ENCODE measurements around the gene YIPF1. TPM values are rescaled to one million over a fixed set of nuclear protein-coding genes. Genes with fewer than 3 reads are reported as not detected.
"Not testable (repeated sequence)": the region's sequence is repeated elsewhere in the genome, so short reads cannot be mapped to it uniquely, and the experiment has no call there.

YIPF1 gene
- polyA plus RNA-seq, 5 donors = 25.5 to 28.3 (median 26.7) TPM

GRCh38 chr1:53847980-53848379 is 41.6 kb downstream of the YIPF1 start:
- no peak for DNase-seq

- no peak for DNase-seq
Measured at GRCh38 chr1:53842347-53842746, 47.2 kb downstream of the YIPF1 start.

GRCh38 chr1:53838654-53838974 is 51.0 kb downstream of the YIPF1 start:
- no peak for DNase-seq

- peak; percentile 93 for DNase-seq
Measured at GRCh38 chr1:53837924-53838653, 51.5 kb downstream of the YIPF1 start, which contains the start of gene NDC1. TSS of gene NDC1 (minus strand) at chr1:53838296. CDS start at chr1:53838261, 35 bp downstream.

GRCh38 chr1:53837646-53837923 is 52.0 kb downstream of the YIPF1 start:
- no peak for DNase-seq

- no peak for DNase-seq
Measured at GRCh38 chr1:53835491-53835890, 54.1 kb downstream of the YIPF1 start.

GRCh38 chr1:53834776-53835175 is 54.8 kb downstream of the YIPF1 start:
- no peak for DNase-seq

GRCh38 chr1:53833393-53833792 is 56.2 kb downstream of the YIPF1 start:
- DNase-seq = no peak

- no peak for DNase-seq
Measured at GRCh38 chr1:53826367-53826766, 63.2 kb downstream of the YIPF1 start.

- DNase-seq = no peak
Measured at GRCh38 chr1:53825306-53825705, 64.3 kb downstream of the YIPF1 start.

GRCh38 chr1:53822931-53823330 is 66.7 kb downstream of the YIPF1 start:
- no peak for DNase-seq

- DNase-seq = no peak
Measured at GRCh38 chr1:53821380-53821779, 68.2 kb downstream of the YIPF1 start.

- DNase-seq = no peak
Measured at GRCh38 chr1:53819387-53819786, 70.2 kb downstream of the YIPF1 start.

- DNase-seq = not testable (repeated sequence)
Measured at GRCh38 chr1:53816584-53816983, 73.0 kb downstream of the YIPF1 start.

- not testable (repeated sequence) for DNase-seq
Measured at GRCh38 chr1:53815484-53815883, 74.1 kb downstream of the YIPF1 start.

- no peak for DNase-seq
Measured at GRCh38 chr1:53811414-53811851, 78.2 kb downstream of the YIPF1 start.

GRCh38 chr1:53810497-53810896 is 79.1 kb downstream of the YIPF1 start:
- no peak for DNase-seq

GRCh38 chr1:53810007-53810406 is 79.6 kb downstream of the YIPF1 start:
- DNase-seq = no peak

GRCh38 chr1:53807916-53808315 is 81.7 kb downstream of the YIPF1 start:
- DNase-seq = no peak

- no peak for DNase-seq
Measured at GRCh38 chr1:53804791-53805505, 84.6 kb downstream of the YIPF1 start.

GRCh38 chr1:53804181-53804580 is 85.4 kb downstream of the YIPF1 start:
- no peak for DNase-seq
